Omental fat pad (tissue), 4 donors: ENCODE data around the gene ASTN2. TPM values are rescaled to one million over a fixed set of nuclear protein-coding genes. Genes with fewer than 3 reads are reported as not detected.
"Not testable (repeated sequence)": the region's sequence is repeated elsewhere in the genome, so short reads cannot be mapped to it uniquely, and the experiment has no call there.

ENCODE experiments used
- ATAC-seq: fragments of 150-250 bp; one replicate; pipeline ENCODE4 v1.9.1; 2016; ENCODE audit warnings: mild to moderate bottlenecking, moderate library complexity; ENCODE audit not compliant: low FRiP score
- DNase-seq: peaks from one replicate; pipeline ENCODE4 v3.0.0-alpha.2; 2019; ENCODE audit warnings: low spot score
- CTCF ChIP-seq, 3 donors: fragments of 450-650 bp; IDR thresholded peaks; one replicate each; pipeline ENCODE4 v1.5.1; 2016 to 2017; ENCODE audit warnings: antibody characterized with exemption in 3 of 3, mild to moderate bottlenecking in 3 of 3, moderate library complexity in 2 of 3
- total RNA-seq, 4 donors: library from RNA; depleted of rRNA; stranded (reverse); fragments of >200 nt; gene quantifications; one replicate each; pipeline ENCODE4 v1.1.0, GENCODE V29; 2016

ASTN2 gene
- total RNA-seq, 4 donors from 2014 or later = 1.1 to 8.4 (median 3.6) TPM

- ATAC-seq = no peak
- DNase-seq = no peak
- no peak for TF ChIP-seq CTCF (IDR thresholded peaks at IDR 0.05)
Measured at GRCh38 chr9:116842658-116843057, 572.2 kb downstream of the ASTN2 start.

DNA sequence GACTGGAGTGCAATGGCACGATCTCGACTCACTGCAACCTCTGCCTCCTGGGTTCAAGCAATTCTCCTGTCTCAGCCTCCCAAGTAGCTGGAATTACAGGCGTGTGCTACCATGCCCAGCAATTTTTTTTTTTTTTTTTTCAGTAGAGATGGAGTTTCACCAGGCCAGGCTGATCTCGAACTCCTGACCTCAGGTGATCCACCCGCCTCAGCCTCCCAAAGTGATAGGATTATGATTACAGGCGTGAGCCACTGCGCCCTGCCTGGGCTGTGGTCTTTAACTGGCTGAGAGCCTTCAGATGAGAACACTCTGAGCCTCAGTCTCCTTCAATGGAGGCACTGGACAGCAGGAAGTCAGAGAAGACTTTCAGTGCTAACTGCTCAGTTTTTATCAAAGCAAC, 576.4 kb downstream of the ASTN2 start:
- not testable (repeated sequence) for DNase-seq, ATAC-seq

DNA sequence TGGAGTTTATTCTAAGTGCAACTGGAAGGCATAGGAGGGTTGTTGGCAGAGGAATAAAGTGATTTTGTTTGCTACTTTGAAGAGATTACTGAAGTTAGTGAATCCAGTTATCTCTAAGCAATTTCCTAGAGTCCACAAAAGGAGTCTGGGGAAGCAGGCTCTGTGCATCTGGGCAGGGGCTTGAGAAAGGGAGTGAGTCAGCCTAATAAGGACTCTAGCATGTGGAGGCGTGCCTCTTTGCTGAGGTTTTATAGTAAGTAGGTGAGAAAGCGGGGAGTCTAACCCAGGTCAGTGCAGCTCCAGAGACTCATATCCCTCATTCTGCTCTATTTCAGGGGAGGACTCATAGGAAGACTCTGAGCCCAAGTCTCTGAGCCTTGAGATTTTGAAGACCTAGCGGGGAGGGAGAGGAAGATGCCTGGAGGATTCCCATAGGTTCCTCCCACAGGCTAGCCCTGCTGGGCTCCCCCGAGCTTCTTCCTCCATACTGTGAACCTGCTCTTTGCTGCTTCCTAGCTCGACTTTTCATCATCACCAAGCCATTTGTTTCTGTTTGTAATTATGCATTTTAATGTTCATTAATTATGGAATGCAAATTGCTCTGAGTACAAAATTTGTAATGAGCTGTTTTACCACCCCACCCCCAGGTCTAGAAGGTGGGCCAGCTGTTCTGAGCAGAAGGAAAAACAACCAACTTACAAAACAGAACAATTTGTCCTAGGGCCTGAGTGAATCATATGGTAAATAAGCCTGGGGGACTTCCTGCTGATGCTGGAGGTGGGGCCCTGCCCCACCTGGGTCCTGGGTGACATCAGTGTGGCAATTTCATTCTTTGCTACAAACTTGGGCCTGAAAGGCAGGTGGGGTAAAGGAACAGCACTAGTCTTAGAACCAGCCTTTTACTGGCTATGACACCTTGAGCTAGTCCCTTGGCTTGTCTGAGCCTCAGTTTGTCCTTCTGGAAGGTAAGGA, 577.6 kb downstream of the ASTN2 start:
- no peak for DNase-seq
- no peak for TF ChIP-seq CTCF (IDR thresholded peaks at IDR 0.05)
- ATAC-seq = no peak

- not testable (repeated sequence) for ATAC-seq, DNase-seq
Measured at GRCh38 chr9:116830321-116830720, 584.5 kb downstream of the ASTN2 start.

DNA sequence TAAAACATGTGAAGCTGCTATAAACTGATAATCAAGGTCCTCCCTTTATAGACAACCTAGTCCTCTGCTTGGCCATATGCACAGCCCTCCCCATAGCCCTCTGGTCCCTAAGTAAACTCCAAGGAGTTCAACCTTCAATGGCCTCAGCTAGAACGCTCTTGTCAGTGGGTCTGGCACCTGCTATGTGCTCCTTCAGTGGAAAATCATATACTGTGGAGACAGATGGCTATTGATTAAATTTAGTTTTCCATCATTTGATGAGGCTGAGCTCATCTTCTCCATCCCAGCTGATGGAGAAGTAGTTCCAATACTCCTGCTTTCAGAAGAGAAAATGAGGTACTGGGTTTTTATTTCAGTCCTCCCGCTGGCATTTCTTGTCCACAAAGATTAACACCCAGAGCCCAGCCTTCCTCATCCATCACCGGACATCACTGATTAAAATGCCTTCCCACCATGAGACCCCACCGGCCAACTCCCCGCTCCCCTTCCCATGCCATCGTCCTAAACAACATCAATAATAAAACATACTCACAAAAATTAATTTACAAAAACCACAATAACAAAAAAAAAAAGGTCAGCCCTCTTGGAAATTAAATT, 593.1 kb downstream of the ASTN2 start:
- no peak for ATAC-seq
- no peak for DNase-seq
- TF ChIP-seq CTCF (IDR thresholded peaks at IDR 0.05) = no peak

- no peak for TF ChIP-seq CTCF (IDR thresholded peaks at IDR 0.05)
- DNase-seq (no peak), ATAC-seq (no peak)
Measured at GRCh38 chr9:116819116-116819515, 595.7 kb downstream of the ASTN2 start.

- ATAC-seq (no peak), DNase-seq (no peak)
Measured at GRCh38 chr9:116817762-116818161, 597.1 kb downstream of the ASTN2 start.

More at GRCh38 chr9:116817762-116818161, 597.1 kb downstream of the ASTN2 start:
- no peak for TF ChIP-seq CTCF (IDR thresholded peaks at IDR 0.05)
